HCT116 (cell line): ENCODE measurements around the gene PDE4D. TPM values are rescaled to one million over a fixed set of nuclear protein-coding genes. Genes with fewer than 3 reads are reported as not detected.
A peak's percentile ranks its signal among the peaks of the same experiment; 100 is the strongest.

Experiments
- ATAC-seq: fragments of 200-7000 bp; cut with Tn5 transposase; 2 replicates; pipeline ENCODE4 v1.9.1; 2020; ENCODE audit warnings: mild to moderate bottlenecking, moderate library complexity
- BruUV-seq: library from RNA; stranded (reverse); fragments of 400-500 nt; replicated peaks from 2 replicates; lab custom pipeline; 2021; lab: Mats Ljungman, UMichigan
- CTCF ChIA-PET: fragments of 300-600 bp; sonication (Branson Sonifier 250); formaldehyde crosslinking; loops from one replicate; lab custom pipeline; 2021; ENCODE audit warnings: antibody characterized with exemption; lab: Charles Lee
- POLR2A ChIA-PET: fragments of 300-600, 350-600 bp; sonication (Branson Sonifier 250); formaldehyde crosslinking; loops from one replicate; lab custom pipeline; 2021; ENCODE audit warnings: antibody characterized with exemption; lab: Charles Lee
- RAD21 ChIA-PET, 2 experiments: fragments of 300-600 bp; sonication (Branson Sonifier 250); formaldehyde crosslinking; loops; one replicate each; lab custom pipeline; 2023; ENCODE audit warnings: low total read pairs in 2 of 2; ENCODE audit not compliant: uncharacterized antibody in 2 of 2, unreplicated experiment in 2 of 2, low non-redundant PET in 1 of 2; lab: Charles Lee
- DNase-seq: peaks from one replicate; pipeline ENCODE4 v3.0.0-alpha.2; 2010; ENCODE audit warnings: low read depth, low spot score
- H2AFZ ChIP-seq: fragments of 200-600 bp; shearing (Covaris generic), sonication (generic); 2 replicates; pipeline ENCODE4 v1.6.1; 2017; ENCODE audit warnings: low read depth, mixed run types, mixed read lengths, antibody characterized with exemption, low read length; ENCODE audit not compliant: poor library complexity, severe bottlenecking
- H3K27ac ChIP-seq: 2 replicates; pipeline ENCODE4 v1.5.1; 2012; ENCODE audit warnings: low read depth, low read length
- H3K27me3 ChIP-seq: fragments of 200-600 bp; sonication (generic); 2 replicates; pipeline ENCODE4 v1.6.1; 2016; ENCODE audit warnings: mixed run types, low read length, mixed read lengths; ENCODE audit not compliant: insufficient read depth
- H3K36me3 ChIP-seq, 2 experiments: fragments of 200-500 bp in 1 of 2; fragments of 200-600 bp in 1 of 2; sonication (Bioruptor generic) in 1 of 2; sonication (generic) in 1 of 2; 2 replicates each; pipeline versions ENCODE4 v1.5.1 to v1.6.1; 2014 to 2016; ENCODE audit warnings: low read length in 2 of 2, inconsistent platforms in 1 of 2, mixed read lengths in 1 of 2, mixed run types in 1 of 2; ENCODE audit not compliant: insufficient read depth in 2 of 2, control insufficient read depth in 1 of 2
- H3K4me1 ChIP-seq, 2 experiments: fragments of 200-600 bp in 1 of 2; sonication (generic) in 1 of 2; 2 replicates each; pipeline versions ENCODE4 v1.5.1 to v1.6.1; 2012 to 2017; ENCODE audit warnings: low read length in 2 of 2, inconsistent platforms in 1 of 2, mild to moderate bottlenecking in 1 of 2, mixed read lengths in 1 of 2, mixed run types in 1 of 2, moderate library complexity in 1 of 2; ENCODE audit not compliant: insufficient read depth in 2 of 2, control insufficient read depth in 1 of 2
- H3K4me2 ChIP-seq: fragments of 200-600 bp; sonication (generic); 2 replicates; pipeline ENCODE4 v1.6.1; 2017; ENCODE audit warnings: mixed run types, low read length, mixed read lengths
- H3K4me3 ChIP-seq, 2 experiments: fragments of 200-600 bp in 1 of 2; sonication (generic) in 1 of 2; replicated peaks in 1 of 2; 2 replicates each; pipeline ENCODE4 v1.5.1; 2011 to 2016; ENCODE audit warnings: low read length in 2 of 2, control low read depth in 1 of 2, low read depth in 1 of 2, mild to moderate bottlenecking in 1 of 2, mixed read lengths in 1 of 2, mixed run types in 1 of 2
- H3K79me2 ChIP-seq: fragments of 200-600 bp; sonication (generic); 2 replicates; pipeline ENCODE4 v1.6.1; 2017; ENCODE audit warnings: mild to moderate bottlenecking, mixed run types, low read length, moderate library complexity, mixed read lengths; ENCODE audit not compliant: insufficient read depth
- H3K9ac ChIP-seq: fragments of 200-600 bp; sonication (generic); 2 replicates; pipeline ENCODE4 v1.6.1; 2016; ENCODE audit warnings: low read length, mixed read lengths
- H3K9me2 ChIP-seq: fragments of 200-600 bp; sonication (generic), shearing (Covaris generic); 2 replicates; pipeline ENCODE4 v1.6.1; 2017; ENCODE audit warnings: mixed run types, mild to moderate bottlenecking, moderate library complexity; ENCODE audit not compliant: insufficient read depth
- H3K9me3 ChIP-seq, 2 experiments: fragments of 200-500 bp in 1 of 2; fragments of 200-600 bp in 1 of 2; sonication (Bioruptor generic) in 1 of 2; sonication (generic) in 1 of 2; 2 replicates each; pipeline ENCODE4 v1.6.1; 2014 to 2017; ENCODE audit warnings: low read length in 2 of 2, mixed read lengths in 2 of 2, inconsistent platforms in 1 of 2, low read depth in 1 of 2, mild to moderate bottlenecking in 1 of 2, mixed run types in 1 of 2, moderate library complexity in 1 of 2; ENCODE audit not compliant: control insufficient read depth in 1 of 2, insufficient read depth in 1 of 2
- H4K20me1 ChIP-seq: fragments of 200-600 bp; sonication (generic), shearing (Covaris generic); 2 replicates; pipeline ENCODE4 v1.6.1; 2017; ENCODE audit warnings: mixed run types, mild to moderate bottlenecking, moderate library complexity; ENCODE audit not compliant: insufficient read depth
- ATF3 ChIP-seq: IDR thresholded peaks from 2 replicates; pipeline ENCODE4 v1.6.1; 2012
- CEBPB ChIP-seq: IDR thresholded peaks from 2 replicates; pipeline ENCODE4 v1.6.1; 2012; ENCODE audit warnings: low read depth
- CTCF ChIP-seq, 3 experiments: fragments of 200-600 bp in 1 of 3; sonication (generic) in 1 of 3; IDR thresholded peaks in 2 of 3; conservative IDR thresholded peaks in 1 of 3; 2 replicates each; pipeline ENCODE4 v1.5.1; 2012 to 2017; ENCODE audit warnings: low read depth in 2 of 3, low read length in 2 of 3, antibody characterized with exemption in 1 of 3, borderline replicate concordance in 1 of 3, control low read depth in 1 of 3, mild to moderate bottlenecking in 1 of 3, mixed read lengths in 1 of 3, mixed run types in 1 of 3, moderate library complexity in 1 of 3; ENCODE audit not compliant: insufficient read depth in 1 of 3
- EGR1 ChIP-seq: IDR thresholded peaks from 2 replicates; pipeline ENCODE4 v1.6.1; 2012; ENCODE audit warnings: low read depth
- EZH2 ChIP-seq: fragments of 200-600 bp; sonication (generic); IDR thresholded peaks from 2 replicates; pipeline ENCODE4 v1.6.1; 2017; ENCODE audit warnings: antibody characterized with exemption, mixed run types
- EZH2phosphoT487 ChIP-seq: fragments of 200-600 bp; IDR thresholded peaks from 2 replicates; pipeline ENCODE4 v1.6.1; 2018; ENCODE audit warnings: antibody characterized with exemption, borderline replicate concordance
- FOSL1 ChIP-seq: IDR thresholded peaks from 2 replicates; pipeline ENCODE4 v1.6.1; 2012; ENCODE audit warnings: low read depth
- JUND ChIP-seq: IDR thresholded peaks from 2 replicates; pipeline ENCODE4 v1.6.1; 2012
- MAX ChIP-seq: IDR thresholded peaks from 2 replicates; pipeline ENCODE4 v1.6.1; 2012
- POLR2A ChIP-seq: IDR thresholded peaks from 2 replicates; pipeline ENCODE4 v1.7.0; 2011; ENCODE audit warnings: borderline replicate concordance; ENCODE audit not compliant: insufficient read depth, insufficient read length; ENCODE audit errors: extremely low read depth
- POLR2AphosphoS5 ChIP-seq: IDR thresholded peaks from 2 replicates; pipeline ENCODE4 v1.6.1; 2011; ENCODE audit warnings: mild to moderate bottlenecking, low read depth, low read length, moderate library complexity
- RAD21 ChIP-seq: IDR thresholded peaks from 2 replicates; pipeline ENCODE4 v1.6.1; 2012; ENCODE audit warnings: low read depth, mild to moderate bottlenecking
- SRF ChIP-seq: IDR thresholded peaks from 2 replicates; pipeline ENCODE4 v1.6.1; 2012; ENCODE audit warnings: low read depth
- TCF7L2 ChIP-seq: IDR thresholded peaks from 2 replicates; pipeline ENCODE4 v1.7.0; 2011; ENCODE audit warnings: borderline replicate concordance, inconsistent platforms; ENCODE audit not compliant: insufficient read depth, insufficient read length; ENCODE audit errors: extremely low read depth
- ZBTB33 ChIP-seq: IDR thresholded peaks from 2 replicates; pipeline ENCODE4 v1.6.1; 2011; ENCODE audit warnings: mild to moderate bottlenecking, low read length, moderate library complexity; ENCODE audit not compliant: insufficient replicate concordance; ENCODE audit errors: extremely low read depth
- ZFX ChIP-seq: fragments of 450-650 bp; IDR thresholded peaks from 2 replicates; pipeline ENCODE4 v1.6.1; 2017
- ZNF274 ChIP-seq: fragments of 200-500 bp; sonication (Bioruptor generic); IDR thresholded peaks from 2 replicates; pipeline ENCODE4 v1.6.1; 2014; ENCODE audit warnings: mild to moderate bottlenecking, low read depth, low read length, inconsistent platforms
- intact Hi-C: fragments of 100-400 bp; cut with micrococcal nuclease; formaldehyde crosslinking; loops from 2 replicates; pipeline ENCODE4 v1.10.0; 2022
- total RNA-seq: library from RNA; stranded (reverse); gene quantifications from one replicate; pipeline ENCODE4 v1.2.1, GENCODE V29; 2021; ENCODE audit not compliant: unreplicated experiment

PDE4D gene
- total RNA-seq, 1 experiment from 2014 or later: 1.1 TPM

GRCh38 chr5:59390074-59390659 lies 503.4 kb downstream of the PDE4D start:
- Histone ChIP-seq H3K9ac (no peak overlapping the region), H3K4me1 (no peaks in the 10 kb centered on the region), H3K36me3 (no peaks in the 10 kb centered on the region), H3K9me3 (no peaks in the 10 kb centered on the region), H3K9me2 (no peaks in the 10 kb centered on the region), H4K20me1 (no peaks in the 10 kb centered on the region), H3K27me3 (peaks cover 11% of the 10 kb centered on the region), H3K4me3 (no peak overlapping the region), H2AFZ (no peak overlapping the region), H3K4me2 (no peak overlapping the region), H3K79me2 (no peaks in the 10 kb centered on the region), H3K27ac (no peak overlapping the region)
- ATAC-seq (no peak), DNase-seq (no peak)
- no TSS peak for BruUV-seq
- intact Hi-C loops: loop anchor here (2.0 to 5.0 kb wide), 4 partner anchors 107 to 411 kb away; no protein-coding TSS in a partner anchor
- ChIA-PET POLR2A (no interaction called here), RAD21 (no interaction called here), CTCF (interaction anchor here (0.8 to 3.1 kb wide), 10 partner anchors 9 to 410 kb away, joined by 3 to 13 read pairs (median 4); no protein-coding TSS in a partner anchor)
- TF ChIP-seq ZFX: no peak
- peak; percentile 41 to 71 (median 44); a peak in 5 of 6 replicates for TF ChIP-seq CTCF (IDR thresholded peaks at IDR 0.05 in 2 of 3, conservative IDR thresholded peaks at IDR 0.05 in 1 of 3; ENCODE audit: borderline replicate concordance in 1 of 3, insufficient read depth in 1 of 3, low read depth in 2 of 3, low read length in 2 of 3)
- peak; percentile 56 for TF ChIP-seq RAD21

GRCh38 chr5:59387127-59387526 lies 506.4 kb downstream of the PDE4D start:
- H3K4me2 ChIP-seq: no peak overlapping the region
- H3K36me3 ChIP-seq: no peaks in the 10 kb centered on the region
- H3K4me3 ChIP-seq: no peak overlapping the region
- H3K9ac ChIP-seq: no peak overlapping the region
- ChIA-PET RAD21 (interaction anchor here in 1 of 2 experiments (0.6 kb wide), 1 partner anchor 411 kb away, joined by 5 read pairs; no protein-coding TSS in a partner anchor), CTCF (interaction anchor here (1.4 to 1.7 kb wide), 2 partner anchors 199 to 413 kb away, joined by 5 to 7 read pairs; no protein-coding TSS in a partner anchor)
- H3K9me3 ChIP-seq: no peaks in the 10 kb centered on the region
- H3K79me2 ChIP-seq: no peaks in the 10 kb centered on the region
- no peaks in the 10 kb centered on the region for H4K20me1 ChIP-seq
- ATAC-seq: no peak
- no peak for TF ChIP-seq ZBTB33
- TF ChIP-seq MAX: no peak
- no peak for TF ChIP-seq POLR2AphosphoS5
- no peak for TF ChIP-seq EGR1
- TF ChIP-seq JUND: no peak
- TF ChIP-seq TCF7L2: no peak
- TF ChIP-seq ZNF274: no peak
- no peak for TF ChIP-seq FOSL1
- TF ChIP-seq POLR2A: no peak
- no peak for TF ChIP-seq CEBPB
- TF ChIP-seq EZH2phosphoT487: no peak
- no peak for TF ChIP-seq EZH2
- TF ChIP-seq SRF: no peak
- no peak for TF ChIP-seq RAD21
- TF ChIP-seq ATF3: no peak
- TF ChIP-seq, all 23 proteins: peak for 0
- Histone ChIP-seq H2AFZ (no peak overlapping the region), H3K9me2 (no peaks in the 10 kb centered on the region), H3K27me3 (peaks cover 11% of the 10 kb centered on the region), H3K4me1 (no peaks in the 10 kb centered on the region), H3K27ac (no peak overlapping the region)
- intact Hi-C loops: no loop called here
- POLR2A ChIA-PET: no interaction called here
- DNase-seq: no peak
- no TSS peak for BruUV-seq
